ENCODE measurements around the gene DNAH2.

DNA sequence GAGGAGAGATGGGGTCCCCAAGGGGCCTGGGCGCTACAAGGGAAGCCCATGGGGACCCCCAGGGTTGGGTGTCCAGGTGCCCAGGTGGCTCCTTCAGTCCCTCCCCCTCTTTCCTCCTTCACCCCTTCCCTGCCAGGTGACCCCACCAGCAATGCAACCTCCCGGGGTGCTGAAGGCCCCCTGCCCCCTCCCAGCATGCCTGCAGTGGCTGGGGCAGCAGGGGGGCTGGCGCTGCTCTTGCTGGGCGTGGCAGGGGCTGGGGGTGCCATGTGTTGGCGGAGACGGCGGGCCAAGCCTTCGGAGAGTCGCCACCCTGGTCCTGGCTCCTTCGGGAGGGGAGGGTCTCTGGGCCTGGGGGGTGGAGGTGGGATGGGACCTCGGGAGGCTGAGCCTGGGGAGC lies 8.5 kb upstream of the DNAH2 start:
- TF ChIP-seq SIN3B (IDR thresholded peaks at IDR 0.05; ENCODE audit: low read length) = no peak
- TF ChIP-seq GTF2F1 (IDR thresholded peaks at IDR 0.05; ENCODE audit: low read length) = no peak
- TF ChIP-seq RBM22 (optimal IDR thresholded peaks at IDR 0.05; ENCODE audit: low read length) = no peak
- TF ChIP-seq FOXK2 (IDR thresholded peaks at IDR 0.05) = no peak
- TF ChIP-seq NRL (CRISPR knock-in tag; IDR thresholded peaks at IDR 0.05; ENCODE audit: borderline replicate concordance) = no peak
- no peak for TF ChIP-seq EP300 (IDR thresholded peaks at IDR 0.05; ENCODE audit: low read depth in 2 of 2, low read length in 2 of 2)
- no peak for TF ChIP-seq EP300 (CRISPR knock-in tag; IDR thresholded peaks at IDR 0.05; ENCODE audit: borderline replicate concordance)
- no peak for TF ChIP-seq TCF12 (IDR thresholded peaks at IDR 0.05)
- no peak for TF ChIP-seq TCF12 (CRISPR knock-in tag; IDR thresholded peaks at IDR 0.05)
- no peak for TF ChIP-seq SNAPC2 (CRISPR knock-in tag; IDR thresholded peaks at IDR 0.05)
- no peak for TF ChIP-seq HMG20B (CRISPR knock-in tag; conservative IDR thresholded peaks at IDR 0.05)
- no peak for TF ChIP-seq ZNF83 (CRISPR knock-in tag; IDR thresholded peaks at IDR 0.05; ENCODE audit: borderline replicate concordance)
- no peak for TF ChIP-seq ZFP41 (CRISPR knock-in tag; IDR thresholded peaks at IDR 0.05; ENCODE audit: borderline replicate concordance)
- no peak for TF ChIP-seq RNF219 (CRISPR knock-in tag; IDR thresholded peaks at IDR 0.05)
- no peak for TF ChIP-seq ZKSCAN1 (IDR thresholded peaks at IDR 0.05; ENCODE audit: low read length)
